K562 (cell line): ENCODE results near the gene HSPB1. TPM values are rescaled to one million over a fixed set of nuclear protein-coding genes. Genes with fewer than 3 reads are reported as not detected.

ENCODE experiments used
- ATAC-seq: fragments of 200-7000 bp; cut with Tn5 transposase; 3 replicates; pipeline ENCODE4 v1.9.1; 2020; ENCODE audit warnings: moderate library complexity
- BruUV-seq: library from RNA; stranded (reverse); fragments of 400-500 nt; replicated peaks from 2 replicates; lab custom pipeline; 2021; lab: Mats Ljungman, UMichigan
- CTCF ChIA-PET: fragments of 300-600 bp; formaldehyde crosslinking; extraction: SDS; loops from one replicate; lab custom pipeline; 2021; ENCODE audit warnings: low intra/inter-chr PET ratio; lab: Yijun Ruan, JAX
- POLR2A ChIA-PET: fragments of 300-600, 350-650 bp; sonication (Branson Sonifier 250); formaldehyde crosslinking; extraction: SDS; loops from one replicate; lab custom pipeline; 2021; ENCODE audit warnings: antibody characterized with exemption, inconsistent platforms; lab: Yijun Ruan, JAX
- DNase-seq, 4 experiments: peaks; one replicate each; pipeline versions ENCODE4 v3.0.0 to v3.0.0-alpha.2; 2011 to 2018; ENCODE audit warnings: low spot score in 3 of 4, mixed read lengths in 3 of 4; ENCODE audit errors: extremely low read depth in 1 of 4
- FAIRE-seq: peaks from 2 replicates; lab custom pipeline; 2011; peaks lifted over from hg19 to GRCh38; lab: Jason Lieb, UNC
- H2AFZ ChIP-seq: 2 replicates; pipeline ENCODE4 v1.6.0; 2011; ENCODE audit warnings: low read depth, low read length, control low read depth, inconsistent platforms
- H3K27ac ChIP-seq: fragments of 200-600 bp; 3 replicates; pipeline ENCODE4 v1.8.0; 2011; ENCODE audit warnings: low read depth, mild to moderate bottlenecking, control low read depth, inconsistent platforms, low read length, moderate library complexity, mixed read lengths; ENCODE audit errors: extremely low read depth
- H3K27me3 ChIP-seq, 2 experiments: fragments of 300-600 bp in 1 of 2; 2 replicates in 1 of 2; 3 replicates in 1 of 2; pipeline versions ENCODE4 v1.6.0 to v1.8.0; 2011; ENCODE audit warnings: inconsistent platforms in 2 of 2, low read length in 2 of 2, mild to moderate bottlenecking in 1 of 2, mixed read lengths in 1 of 2, moderate library complexity in 1 of 2; ENCODE audit not compliant: control insufficient read depth in 2 of 2, insufficient read depth in 2 of 2
- H3K36me3 ChIP-seq: fragments of 300-600 bp; 3 replicates; pipeline ENCODE4 v1.8.0; 2011; ENCODE audit warnings: mild to moderate bottlenecking, low read length, inconsistent platforms; ENCODE audit not compliant: control insufficient read depth, insufficient read depth
- H3K4me1 ChIP-seq, 2 experiments: fragments of 200-600 bp in 1 of 2; replicated peaks in 1 of 2; 2 replicates in 1 of 2; 3 replicates in 1 of 2; pipeline versions ENCODE4 v1.5.1 to v1.8.0; 2011; ENCODE audit warnings: inconsistent platforms in 2 of 2, low read length in 2 of 2, mild to moderate bottlenecking in 1 of 2, mixed read lengths in 1 of 2, moderate library complexity in 1 of 2; ENCODE audit not compliant: control insufficient read depth in 2 of 2, insufficient read depth in 2 of 2
- H3K4me2 ChIP-seq: 2 replicates; pipeline ENCODE4 v1.6.1; 2011; ENCODE audit warnings: low read length, control low read depth, inconsistent platforms, mixed read lengths; ENCODE audit not compliant: insufficient read depth
- H3K4me3 ChIP-seq: fragments of 200-600 bp; sonication (generic), shearing (Covaris generic); 2 replicates; pipeline ENCODE4 v1.5.1; 2016; ENCODE audit warnings: control low read depth, inconsistent platforms
- H3K79me2 ChIP-seq: fragments of 200-600 bp; 3 replicates; pipeline ENCODE4 v1.8.0; 2011; ENCODE audit warnings: low read length, inconsistent platforms; ENCODE audit not compliant: control insufficient read depth, insufficient read depth
- H3K9ac ChIP-seq, 2 experiments: 2 replicates each; pipeline versions ENCODE4 v1.6.0 to v1.6.1; 2011; ENCODE audit warnings: low read depth in 2 of 2, low read length in 2 of 2, control low read depth in 1 of 2, inconsistent platforms in 1 of 2, mild to moderate bottlenecking in 1 of 2, mixed read lengths in 1 of 2; ENCODE audit not compliant: insufficient read depth in 1 of 2
- H3K9me1 ChIP-seq: one replicate; pipeline ENCODE4 v1.6.0; 2011; ENCODE audit warnings: inconsistent platforms, mild to moderate bottlenecking, low read length, moderate library complexity; ENCODE audit not compliant: control insufficient read depth, insufficient read depth
- H3K9me3 ChIP-seq: replicated peaks from 2 replicates; pipeline ENCODE4 v1.5.1; 2011; ENCODE audit warnings: low read depth, low read length, inconsistent platforms; ENCODE audit not compliant: control insufficient read depth, insufficient read depth
- H4K20me1 ChIP-seq: replicated peaks from 2 replicates; pipeline ENCODE4 v1.6.1; 2011; ENCODE audit warnings: low read length, inconsistent platforms, mixed read lengths; ENCODE audit not compliant: control insufficient read depth, insufficient read depth
- NEUROD1 ChIP-seq: fragments of 150-350 bp; IDR thresholded peaks from 2 replicates; pipeline ENCODE4 v1.6.1; 2014; ENCODE audit warnings: borderline replicate concordance, low read length, low read depth; ENCODE audit not compliant: partially characterized antibody
- REST ChIP-seq, 2 experiments: fragments of 450-650 bp; formaldehyde crosslinking in 1 of 2; IDR thresholded peaks; 2 replicates each; pipeline versions ENCODE4 v1.4.0 to v1.6.1; 2014 to 2020; ENCODE audit warnings: mild to moderate bottlenecking in 2 of 2, borderline replicate concordance in 1 of 2, low read depth in 1 of 2
- TBP ChIP-seq: optimal IDR thresholded peaks from 2 replicates; pipeline ENCODE3; 2011; ENCODE audit warnings: low read depth, low read length, improper control_type of control experiment
- ZBTB7A ChIP-seq: IDR thresholded peaks from 2 replicates; pipeline ENCODE4 v1.6.1; 2011; ENCODE audit warnings: low read depth, mild to moderate bottlenecking, low read length, moderate library complexity, borderline replicate concordance; ENCODE audit not compliant: control insufficient read depth
- WGBS: fragments of 100-300 bp; shearing (Covaris generic); methylation state at CpG from one replicate; pipeline ENCODE4 v1.1.6; 2016; ENCODE audit warnings: low coverage, mixed read lengths; ENCODE audit not compliant: insufficient coverage; ENCODE audit errors: missing lambda C conversion rate; 5-methylcytosine and 5-hydroxymethylcytosine counted together
- in situ Hi-C: fragments of 300-500 bp; cut with MboI; formaldehyde crosslinking; loops from 4 replicates; pipeline ENCODE4 v1.15.0; 2018; ENCODE audit warnings: inconsistent platforms, mixed read lengths
- intact Hi-C: fragments of 100-400 bp; cut with micrococcal nuclease; formaldehyde crosslinking; loops from 2 replicates; pipeline ENCODE4 v1.14.2; 2022
- polyA plus RNA-seq, 8 experiments: library from polyadenylated mRNA; depleted of rRNA in 4 of 8; stranded (reverse) in 5 of 8; unstranded in 3 of 8; fragments of >200 nt; fragmentation: Nextera tagmentation in 2 of 8; fragmentation: Illumina TruSeq in 1 of 8; extraction: Ambion mirVana in 2 of 8; extraction: Trizol in 1 of 8; gene quantifications; 2 replicates each; pipeline versions ENCODE4 v1.2.1 to v1.2.3, GENCODE V29; 2011 to 2014; ENCODE audit warnings: inconsistent platforms in 1 of 8, missing spikeins in 1 of 8
- total RNA-seq, 7 experiments: library from RNA; depleted of rRNA in 6 of 7; stranded (reverse); fragments of >200 nt in 6 of 7; fragmentation: Illumina TruSeq in 2 of 7; extraction: Trizol in 2 of 7; gene quantifications; 2 replicates each; pipeline versions ENCODE4 v1.2.1 to v1.2.3, GENCODE V29; 2011 to 2021; ENCODE audit warnings: low replicate concordance in 1 of 7
- TF ChIP-seq, protein P1 (sequence below): fragments of 200-800 bp; sonication (Bioruptor generic); IDR thresholded peaks from 2 replicates; pipeline ENCODE4 v1.6.1; 2017; ENCODE audit warnings: missing genetic modification characterization, missing compliant biosample characterization

HSPB1 gene
- total and polyA plus RNA-seq, 9 of the 15 experiments (the other 6 are each of a cell fraction or from before 2014, with no cell fraction given): 27.1 to 522 (median 138) TPM

DNA sequence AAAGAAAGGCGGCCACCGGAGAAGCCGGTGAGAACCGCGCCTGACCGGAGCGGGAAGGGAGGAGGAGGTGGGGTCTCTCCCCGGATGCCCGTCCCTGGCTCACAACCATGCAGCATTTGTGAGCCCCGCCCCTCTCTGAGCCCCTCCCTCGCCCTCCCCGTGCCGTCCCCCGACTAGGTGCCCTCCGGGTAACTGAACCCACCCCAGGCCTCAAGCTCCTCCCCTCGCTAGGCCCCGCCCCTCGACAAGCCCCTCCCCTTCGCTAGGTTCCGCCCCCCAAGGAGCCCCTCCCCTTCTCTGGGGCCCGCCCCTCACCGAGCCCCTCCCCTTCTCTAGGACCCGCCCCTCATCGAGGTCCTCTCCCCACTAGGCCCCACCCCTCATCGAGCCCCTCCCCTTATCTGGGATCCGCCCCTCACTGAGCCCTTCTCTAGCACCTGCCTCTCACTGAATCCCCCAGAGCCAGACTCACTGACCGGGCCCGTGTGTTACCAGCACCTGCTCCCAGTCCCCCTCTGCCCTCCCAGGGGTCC lies 42.2 kb upstream of the HSPB1 start:
- Histone ChIP-seq H3K27me3 (peaks cover 10 to 37% of the 10 kb centered on the region in 2 experiments; a peak in 3 of 5 replicates), H3K9ac (peak overlapping the region in 1 of 2 experiments; percentile 80; a peak in 1 of 4 replicates), H4K20me1 (peaks cover 4% of the 10 kb centered on the region), H3K4me2 (peak overlapping the region; percentile 53; the same call in 1 of the 2 replicates), H3K36me3 (no peaks in the 10 kb centered on the region), H3K4me3 (peak overlapping the region; percentile 36), H3K4me1 (peaks cover 0 to 25% of the 10 kb centered on the region in 2 experiments; a peak in 3 of 5 replicates), H3K9me3 (no peaks in the 10 kb centered on the region), H3K9me1 (no peaks in the 10 kb centered on the region), H2AFZ (peak overlapping the region; percentile 61; the same call in 1 of the 2 replicates), H3K27ac (no peak overlapping the region), H3K79me2 (no peaks in the 10 kb centered on the region)
- DNase-seq: peak; percentile 84 to 99 (median 98)
- WGBS: 2% methylated on average over 4 of the region's 28 CpGs
- ATAC-seq: peak; percentile 91
- ChIA-PET CTCF (no interaction called here), POLR2A (interaction anchor here (0.5 to 0.6 kb wide), 2 partner anchors 14 to 34 kb away, joined by 3 read pairs; no protein-coding TSS in a partner anchor)
- intact Hi-C loops (no loop called here), in situ Hi-C loops (loop anchor here (5.0 kb wide), 1 partner anchor 78 kb away; no protein-coding TSS in a partner anchor)
- BruUV-seq: no TSS peak
- TF ChIP-seq TBP: peak; percentile 28
- TF ChIP-seq, protein P1, sequence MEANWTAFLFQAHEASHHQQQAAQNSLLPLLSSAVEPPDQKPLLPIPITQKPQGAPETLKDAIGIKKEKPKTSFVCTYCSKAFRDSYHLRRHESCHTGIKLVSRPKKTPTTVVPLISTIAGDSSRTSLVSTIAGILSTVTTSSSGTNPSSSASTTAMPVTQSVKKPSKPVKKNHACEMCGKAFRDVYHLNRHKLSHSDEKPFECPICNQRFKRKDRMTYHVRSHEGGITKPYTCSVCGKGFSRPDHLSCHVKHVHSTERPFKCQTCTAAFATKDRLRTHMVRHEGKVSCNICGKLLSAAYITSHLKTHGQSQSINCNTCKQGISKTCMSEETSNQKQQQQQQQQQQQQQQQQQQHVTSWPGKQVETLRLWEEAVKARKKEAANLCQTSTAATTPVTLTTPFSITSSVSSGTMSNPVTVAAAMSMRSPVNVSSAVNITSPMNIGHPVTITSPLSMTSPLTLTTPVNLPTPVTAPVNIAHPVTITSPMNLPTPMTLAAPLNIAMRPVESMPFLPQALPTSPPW (CRISPR knock-in tag): peak; percentile 63
- TF ChIP-seq REST (IDR thresholded peaks at IDR 0.05; ENCODE audit: borderline replicate concordance): peak; percentile 36; the same call in 1 of the 2 replicates
- no peak for TF ChIP-seq REST (CRISPR knock-in tag; IDR thresholded peaks at IDR 0.05; ENCODE audit: low read depth)
- peak; percentile 25; the same call in 1 of the 2 replicates for TF ChIP-seq ZBTB7A
- no peak for TF ChIP-seq NEUROD1
- TF ChIP-seq, all 486 proteins: peak for 4
- peak; percentile 82 for FAIRE-seq
